ENCODE data around the gene SORCS1.

- TF ChIP-seq CTCF (conservative IDR thresholded peaks at IDR 0.05; ENCODE audit: low read depth, low read length): no peak
- no peak for TF ChIP-seq EZH2 (IDR thresholded peaks at IDR 0.05; ENCODE audit: low read length, unreplicated experiment)
- no peak for TF ChIP-seq EZH2phosphoT487 (IDR thresholded peaks at IDR 0.05; ENCODE audit: borderline replicate concordance, low read length)
Measured at GRCh38 chr10:106559442-106559841, 605.1 kb downstream of the SORCS1 start.
